GM12892 (cell line): Measurements from ENCODE around the gene SFSWAP.

Experiments
- POLR2A ChIP-seq: IDR thresholded peaks from 2 replicates; pipeline ENCODE4 v1.6.1; 2011; ENCODE audit warnings: low read depth, low read length, control low read depth
- POLR2AphosphoS5 ChIP-seq: IDR thresholded peaks from 2 replicates; pipeline ENCODE4 v1.6.1; 2011; ENCODE audit warnings: low read depth, low read length, control low read depth
- TAF1 ChIP-seq: IDR thresholded peaks from 2 replicates; pipeline ENCODE4 v1.6.1; 2011; ENCODE audit warnings: low read depth, mild to moderate bottlenecking, control low read depth, low read length, borderline replicate concordance

DNA sequence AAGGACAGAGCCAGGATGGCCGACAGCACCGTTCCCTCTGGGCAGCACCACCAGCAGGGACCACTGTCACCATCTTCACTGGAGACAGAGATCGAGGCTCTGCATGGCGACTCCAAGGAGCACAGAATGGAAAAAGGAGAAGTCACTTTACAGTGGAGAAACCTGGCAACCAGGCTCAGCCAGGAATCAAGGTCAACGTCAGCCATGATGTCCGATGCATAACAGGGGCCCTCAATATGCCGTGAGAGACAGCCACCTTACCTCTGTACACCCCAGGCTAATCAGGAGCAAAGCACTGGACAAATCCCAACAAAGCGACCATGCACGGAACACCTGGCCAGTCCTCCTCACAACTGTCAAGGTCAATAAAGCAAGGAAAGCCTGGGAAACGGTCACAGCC, 20.6 kb upstream of the SFSWAP start:
- TF ChIP-seq POLR2AphosphoS5 (no peak), POLR2A (no peak), TAF1 (no peak)
